GM23248 (cell line): Measurements from ENCODE around the gene DENND1A.

Experiments used
- EZH2 ChIP-seq: fragments of 200-600 bp; sonication (generic); IDR thresholded peaks from 2 replicates; pipeline ENCODE4 v1.6.1; 2018; ENCODE audit warnings: antibody characterized with exemption, mild to moderate bottlenecking; ENCODE audit not compliant: insufficient read depth, poor library complexity, severe bottlenecking
- EZH2phosphoT487 ChIP-seq: fragments of 200-600 bp; sonication (generic); IDR thresholded peaks from 2 replicates; pipeline ENCODE4 v1.6.1; 2018; ENCODE audit warnings: antibody characterized with exemption, moderate library complexity, mild to moderate bottlenecking, low read depth; ENCODE audit not compliant: insufficient read depth

DNA sequence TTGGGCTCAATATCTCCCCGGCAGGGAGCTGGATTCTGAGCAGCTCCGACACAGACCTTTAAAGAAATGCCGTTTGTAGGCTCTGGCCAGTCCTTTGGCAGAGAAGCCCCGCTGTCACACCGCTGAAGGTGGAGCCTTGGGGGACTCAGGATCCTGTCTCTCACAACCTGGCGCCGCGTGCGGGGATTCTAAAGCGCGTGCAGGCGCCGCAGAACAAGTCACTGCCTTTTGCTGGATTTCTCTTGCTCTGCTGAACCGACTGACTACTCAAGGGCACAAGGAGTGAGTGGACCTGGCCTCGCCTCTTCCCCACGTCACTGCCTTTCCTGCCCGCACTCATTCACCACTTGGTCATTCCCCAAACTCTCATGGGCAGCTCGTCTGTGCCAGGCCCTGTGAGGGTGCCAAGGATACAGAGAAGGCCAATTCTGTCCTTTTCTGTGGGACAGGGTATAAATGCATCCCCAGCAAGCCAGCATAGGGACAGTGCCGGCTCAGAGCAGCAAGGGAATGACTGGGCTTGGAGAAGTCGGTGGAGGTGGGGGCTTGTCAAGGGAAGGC, 504.6 kb downstream of the DENND1A start:
- no peak for TF ChIP-seq EZH2
- TF ChIP-seq EZH2phosphoT487, result no peak
